GM18505 (cell line): ENCODE data around the gene NFATC1.

Experiments used
- ATAC-seq: cut with Tn5 transposase; IDR thresholded peaks from one replicate; pipeline ENCODE4 v1.9.1; 2021; ENCODE audit not compliant: unreplicated experiment
- POLR2A ChIP-seq: IDR thresholded peaks from 4 replicates; pipeline ENCODE4 v1.6.1; 2011; ENCODE audit warnings: borderline replicate concordance; ENCODE audit not compliant: insufficient read depth, insufficient read length; ENCODE audit errors: extremely low read depth

NFATC1 gene

DNA sequence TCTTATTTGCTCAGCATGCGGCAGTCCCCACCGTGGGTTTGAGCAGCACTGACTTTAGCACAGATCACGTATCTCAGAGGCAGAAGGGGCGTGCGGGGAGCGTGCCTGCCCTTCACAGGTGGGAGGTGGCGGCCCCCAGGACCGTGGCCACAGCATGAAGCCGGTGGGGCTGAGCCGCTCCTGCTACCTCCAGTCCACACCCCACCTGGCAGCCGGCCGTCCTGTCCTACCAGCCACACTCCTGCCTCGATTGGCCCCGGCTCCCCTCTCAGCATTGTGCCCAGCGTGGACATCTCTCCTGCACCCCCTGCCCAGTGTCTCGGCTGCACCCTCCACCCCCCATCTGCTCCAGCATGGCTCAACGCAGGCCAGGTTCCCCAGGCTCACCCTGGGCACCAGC, 73.6 kb downstream of the NFATC1 start:
- ATAC-seq = no peak
- no peak for TF ChIP-seq POLR2A

DNA sequence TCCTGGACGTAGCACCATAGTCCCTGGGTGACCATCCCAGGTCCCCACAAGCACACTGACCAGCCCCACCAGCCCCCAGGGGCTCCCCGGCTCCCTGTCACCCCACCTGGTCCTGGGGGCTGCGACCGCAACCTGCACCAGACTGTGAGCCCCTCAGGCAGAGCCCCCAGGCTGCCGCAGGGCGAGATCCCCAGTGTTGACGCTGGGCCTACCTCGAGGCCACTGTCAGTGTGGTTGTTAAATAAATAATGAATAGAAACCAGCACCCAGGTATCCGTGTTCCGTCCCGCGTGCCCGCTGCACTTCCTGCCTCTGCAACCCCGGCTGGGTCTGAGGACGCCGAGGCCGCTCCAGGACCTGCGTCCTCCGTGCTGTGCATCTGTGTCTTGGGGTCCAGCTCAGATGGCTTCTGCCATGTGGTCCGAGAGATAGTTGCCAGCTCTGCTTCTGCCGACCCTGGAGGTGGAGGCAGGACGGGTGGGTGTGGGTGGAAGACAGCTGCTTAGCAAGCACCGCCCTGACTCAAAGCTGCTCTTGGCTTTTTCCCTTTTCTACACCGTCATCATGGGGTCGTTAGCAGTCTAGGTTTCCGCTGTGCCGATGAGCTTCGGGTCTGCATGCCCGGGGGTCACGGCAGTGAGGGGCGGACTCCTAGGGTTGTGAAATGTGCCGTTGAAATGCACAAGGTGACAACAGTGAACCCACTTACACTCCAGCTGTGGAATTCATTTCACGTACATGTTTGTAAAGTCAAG, 74.2 kb downstream of the NFATC1 start:
- ATAC-seq = no peak
- no peak for TF ChIP-seq POLR2A

DNA sequence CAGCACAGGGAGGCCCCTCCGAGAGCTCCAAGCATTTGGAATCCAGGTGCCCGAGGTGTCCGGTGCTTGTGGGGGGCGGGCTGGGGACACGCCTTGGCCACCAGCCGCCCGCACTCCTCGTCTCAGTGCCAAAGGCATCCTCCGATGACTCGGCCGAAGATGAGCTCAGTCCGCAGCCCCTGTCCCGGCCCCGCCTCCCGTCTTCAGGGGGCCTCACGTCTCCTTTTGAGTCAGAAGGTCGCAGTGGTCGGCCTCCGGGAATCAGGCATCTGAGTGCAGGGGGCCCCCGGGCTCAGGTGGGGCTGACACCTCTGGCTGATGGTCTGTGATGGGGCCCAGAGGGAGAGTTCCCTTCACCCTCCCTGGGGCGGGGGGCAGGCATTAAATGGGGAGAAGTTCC, 74.8 kb downstream of the NFATC1 start:
- ATAC-seq = no peak
- TF ChIP-seq POLR2A = no peak

DNA sequence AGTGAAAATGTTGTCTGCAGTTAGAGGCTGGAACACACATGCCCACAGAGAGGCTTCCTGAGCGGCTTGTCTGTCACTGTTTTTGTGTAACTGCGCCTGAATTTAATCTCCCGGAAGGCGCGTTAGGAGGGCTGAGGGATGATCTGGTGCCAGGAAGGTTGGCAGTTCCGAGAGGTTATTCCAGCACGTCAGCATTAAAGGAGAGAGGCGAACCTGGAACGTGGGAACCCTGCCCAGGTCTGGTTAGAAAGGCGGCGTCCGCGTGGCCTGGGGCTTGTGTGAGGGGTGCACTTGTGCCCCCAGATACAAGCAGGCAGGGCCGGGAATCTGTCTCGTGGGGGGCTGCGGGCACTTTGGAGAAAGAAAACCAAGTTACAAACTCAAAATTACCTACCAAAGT, 75.3 kb downstream of the NFATC1 start:
- TF ChIP-seq POLR2A = no peak
- ATAC-seq = no peak

DNA sequence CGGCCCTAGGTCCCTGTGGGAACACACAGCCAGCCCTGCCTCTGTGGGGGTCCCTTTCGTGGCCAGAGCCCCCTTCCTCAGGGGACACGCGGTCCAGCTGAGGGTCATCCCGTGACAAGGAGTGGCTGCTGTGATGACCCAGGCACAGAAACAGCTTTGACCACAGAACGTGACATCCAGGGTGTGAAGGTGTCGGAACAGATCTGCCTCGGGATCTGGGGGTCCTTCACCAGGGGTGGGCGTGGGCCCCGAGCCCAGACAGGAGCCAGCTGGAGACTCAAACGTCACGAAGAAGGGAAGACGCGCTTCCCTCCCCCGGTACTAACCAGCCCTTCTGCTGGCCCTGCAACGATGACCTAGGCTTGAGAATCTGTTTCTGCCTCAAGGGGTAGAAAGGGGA, 75.9 kb downstream of the NFATC1 start:
- no peak for TF ChIP-seq POLR2A
- no peak for ATAC-seq

DNA sequence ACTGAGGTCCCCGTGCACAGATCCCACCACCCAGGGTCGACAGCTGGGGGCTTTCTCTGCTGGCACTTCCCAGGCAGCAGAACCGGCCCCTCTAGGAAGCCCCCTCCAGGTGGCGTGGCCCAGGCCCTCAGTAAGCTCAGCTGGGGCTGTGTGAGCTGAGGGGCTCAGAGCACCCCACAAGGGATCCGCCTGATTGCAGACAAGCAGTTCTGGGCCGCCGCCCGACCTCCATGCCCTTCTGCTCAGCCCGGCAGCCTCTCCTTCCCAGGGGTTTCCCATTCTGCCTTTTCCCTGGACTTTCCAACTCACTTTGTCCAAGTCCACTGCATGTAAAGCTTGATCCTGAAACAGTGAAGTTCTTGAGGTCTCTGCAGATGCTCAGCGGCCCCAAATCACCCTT, 76.4 kb downstream of the NFATC1 start:
- TF ChIP-seq POLR2A = no peak
- no peak for ATAC-seq

DNA sequence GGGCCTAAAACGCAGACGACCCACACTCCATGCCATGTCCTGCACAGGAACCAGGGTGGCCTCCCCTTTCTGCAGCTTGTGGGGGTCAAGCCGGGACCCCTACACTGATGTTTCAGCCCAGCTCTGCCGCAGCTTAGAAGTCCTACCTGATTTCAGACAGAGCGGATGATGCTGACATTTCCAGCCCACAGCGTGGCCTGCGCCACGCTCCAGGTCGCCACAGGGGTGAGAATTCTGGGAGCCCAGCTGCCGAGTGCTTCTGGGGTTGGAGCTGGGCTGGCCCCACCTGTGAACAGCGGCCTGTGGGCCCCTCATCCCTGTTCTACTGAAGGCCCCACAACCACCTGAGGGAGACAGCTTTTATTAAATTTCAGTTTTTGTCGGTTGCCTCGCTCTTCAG, 77.2 kb downstream of the NFATC1 start:
- no peak for TF ChIP-seq POLR2A
- ATAC-seq = no peak

DNA sequence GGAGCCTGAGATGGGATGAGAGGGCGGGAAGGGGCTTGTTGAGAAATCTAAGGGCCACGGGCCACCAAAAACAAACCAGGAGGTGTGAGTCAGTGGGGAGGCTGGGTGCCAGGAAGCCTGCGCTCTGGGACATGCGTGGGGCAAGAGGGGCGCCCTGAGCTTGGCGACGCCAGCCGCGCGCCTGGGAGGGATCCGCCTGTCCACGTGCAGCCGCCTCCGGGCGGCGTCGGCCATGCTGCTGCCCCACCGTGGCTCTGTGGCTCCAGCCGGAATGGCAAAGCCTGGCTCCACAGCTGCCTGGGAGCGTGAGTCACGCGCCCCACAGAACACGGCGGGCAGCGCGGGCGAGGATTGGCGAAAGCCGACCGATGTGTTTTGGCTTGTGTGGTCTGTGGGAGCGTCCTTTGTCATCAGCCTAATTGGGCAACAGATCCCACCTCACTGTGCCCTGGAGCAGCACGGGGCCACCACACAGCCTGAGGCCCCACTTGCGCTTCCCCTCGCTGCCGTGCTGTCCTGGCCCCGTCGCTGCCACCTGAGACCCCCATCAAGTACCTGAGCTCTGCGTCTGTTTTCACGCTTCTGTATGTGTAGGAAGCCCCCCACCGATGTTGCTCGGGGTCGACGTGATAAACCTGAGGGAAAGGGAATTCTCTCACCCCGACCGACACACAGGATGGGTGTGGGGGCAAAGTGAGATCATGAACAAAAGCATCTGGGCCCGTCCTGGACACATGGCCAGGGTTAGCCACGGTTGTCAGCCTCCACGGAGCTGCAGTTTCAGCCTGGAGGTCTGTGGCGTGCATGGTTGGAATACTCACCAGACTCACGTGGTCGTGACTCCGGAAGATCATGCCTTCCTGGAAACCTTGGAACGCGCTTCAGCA, 80.5 kb downstream of the NFATC1 start:
- ATAC-seq = no peak

DNA sequence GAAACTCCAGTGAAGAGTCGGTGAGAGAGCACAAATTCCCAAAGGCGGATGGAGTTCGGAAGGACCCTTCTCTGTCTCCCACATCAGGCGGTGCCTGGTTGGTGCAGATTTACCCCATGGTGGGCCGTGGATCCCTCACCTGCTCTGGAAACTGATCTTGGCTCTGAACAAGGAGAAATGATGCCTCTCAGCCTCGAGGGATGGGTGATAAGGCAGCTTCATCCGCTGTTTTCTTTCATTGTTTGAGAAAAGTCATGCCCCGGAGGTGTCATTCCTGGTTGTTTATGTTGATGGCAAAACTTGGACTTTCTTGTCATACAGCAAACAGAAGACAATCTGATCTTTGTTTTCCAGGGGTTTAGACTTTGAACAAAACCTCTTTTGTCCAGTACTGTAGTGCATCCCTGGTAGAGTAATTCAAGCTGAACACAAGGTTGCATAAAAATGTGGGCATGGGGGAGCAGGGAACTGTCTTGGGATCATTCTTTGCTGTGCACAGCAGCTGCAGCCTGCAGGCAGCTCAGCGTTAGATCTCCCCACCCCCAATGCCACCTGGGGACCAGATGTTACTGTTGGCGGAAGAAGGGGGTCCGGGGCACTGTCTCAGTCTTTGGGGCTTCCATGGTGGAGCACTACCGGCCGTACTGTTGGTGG, 81.3 kb downstream of the NFATC1 start:
- TF ChIP-seq POLR2A = no peak
- no peak for ATAC-seq

More for the DNA sequence above, 80.5 kb downstream of the NFATC1 start:
- no peak for TF ChIP-seq POLR2A

DNA sequence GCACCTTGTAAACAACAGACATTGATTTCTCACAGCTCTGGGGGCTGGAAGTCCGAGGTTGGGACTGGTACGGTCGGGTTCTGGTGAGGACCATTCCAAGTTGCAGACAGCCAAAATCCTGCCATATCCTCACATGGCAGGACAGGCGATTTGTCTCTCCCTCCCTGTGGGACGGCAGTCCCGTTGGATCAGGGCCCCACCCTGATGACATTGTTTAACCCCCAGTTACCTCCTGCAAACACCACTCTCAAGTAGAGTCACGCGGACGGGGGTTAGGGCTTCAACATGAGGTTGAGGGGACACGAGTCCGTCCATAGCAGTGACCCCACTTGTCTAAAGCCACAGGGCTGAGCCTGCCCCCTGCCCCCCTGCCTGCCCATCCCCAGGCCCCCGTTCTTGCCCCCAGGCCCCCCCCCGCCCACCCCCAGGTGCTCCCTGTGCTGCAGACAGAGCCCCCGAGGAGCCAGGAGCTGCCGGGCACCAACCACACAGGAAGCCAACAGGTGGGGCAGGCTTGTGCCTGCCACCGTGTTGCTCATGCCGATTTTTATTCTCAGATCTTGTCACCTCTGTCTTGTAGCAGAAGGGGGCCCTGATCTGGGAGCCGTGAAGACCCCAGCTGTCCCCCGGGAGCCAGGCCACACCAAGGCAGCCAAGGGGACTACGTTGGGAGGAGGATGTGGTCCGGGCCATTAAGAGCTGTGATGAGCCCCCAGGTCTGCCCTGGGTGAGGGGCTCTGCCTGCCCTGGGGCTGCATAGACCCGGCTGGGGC, 82.2 kb downstream of the NFATC1 start:
- ATAC-seq = no peak
- no peak for TF ChIP-seq POLR2A

DNA sequence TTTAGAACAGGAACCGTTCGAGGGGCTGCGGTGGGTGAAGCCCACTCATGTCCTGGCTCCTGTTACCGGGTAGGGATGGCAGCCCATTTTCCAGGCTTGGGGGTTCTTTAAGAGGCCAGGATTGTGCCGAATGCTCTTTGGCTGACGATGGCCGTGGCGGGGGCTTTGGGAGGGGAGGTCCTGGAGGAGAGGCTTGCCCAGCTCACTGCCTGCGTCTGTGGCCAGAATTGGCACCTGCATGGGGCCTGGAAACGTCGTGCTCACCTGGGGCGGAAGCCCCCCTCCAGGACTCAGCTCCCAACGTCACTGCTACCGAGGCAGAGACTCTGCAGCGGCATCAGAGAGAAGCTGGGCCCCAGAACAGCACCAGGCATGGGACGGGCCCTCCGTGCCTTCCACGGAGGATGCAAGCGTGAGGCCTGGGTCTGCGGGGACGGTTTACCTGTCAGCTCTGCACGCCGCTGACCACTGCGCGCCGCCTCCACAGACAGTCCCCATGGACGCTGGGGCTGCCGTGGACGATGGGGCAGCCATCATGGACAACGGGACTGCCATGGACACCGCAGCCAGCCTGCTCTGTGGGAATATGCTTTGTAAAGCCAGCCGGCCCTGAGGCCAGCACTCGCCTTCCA, 82.9 kb downstream of the NFATC1 start:
- ATAC-seq = no peak
- TF ChIP-seq POLR2A = no peak

DNA sequence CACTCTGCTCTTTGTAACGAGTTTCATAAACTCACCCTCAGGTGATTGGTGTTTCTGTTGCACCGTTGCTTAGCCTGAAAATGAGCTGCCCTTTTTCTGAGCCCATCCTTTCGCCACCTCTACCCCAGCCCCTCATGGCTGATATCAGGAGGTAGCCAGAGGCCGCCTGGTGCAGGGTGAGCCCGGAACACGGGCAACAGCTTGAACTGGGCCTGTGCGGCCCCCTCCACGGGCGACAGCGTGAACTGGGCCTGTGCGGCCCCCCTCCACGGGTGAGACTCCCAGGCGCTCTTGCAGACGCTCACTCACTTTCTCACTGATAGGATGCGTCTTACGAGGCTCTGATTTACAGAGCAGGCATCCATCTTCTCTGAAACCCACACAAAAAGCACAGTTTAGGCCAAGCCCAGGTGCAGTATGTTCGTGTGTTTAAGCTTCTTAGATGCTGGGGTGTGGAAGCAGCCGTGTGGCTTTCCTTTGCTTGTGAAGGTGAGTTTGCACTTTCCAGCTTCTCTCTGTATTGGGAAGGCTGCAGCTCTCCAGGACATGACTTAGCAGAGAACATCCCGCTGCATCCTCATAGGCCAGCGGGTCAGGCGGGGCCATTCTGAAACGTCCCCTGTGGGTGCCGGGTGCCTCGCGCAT, 83.5 kb downstream of the NFATC1 start:
- TF ChIP-seq POLR2A = no peak
- ATAC-seq = no peak
